ENCODE results near the gene P2RY13.

Gene P2RY13

GRCh38 chr3:151301787-151302186, 27.6 kb downstream of the P2RY13 start:
- Mint-ChIP-seq H3K9me3 (no peaks in the 10 kb centered on the region), H3K27ac (no peak overlapping the region), H3K27me3 (peaks cover 25 to 57% of the 10 kb centered on the region in 2 donors), H3K4me1 (ENCODE audit: low read depth in 2 of 2) (peaks cover 9 to 16% of the 10 kb centered on the region in 2 donors), H3K4me3 (no peak overlapping the region), H3K36me3 (ENCODE audit: insufficient read depth) (no peaks in the 10 kb centered on the region)
- DNase-seq (no peak), ATAC-seq (replicated peaks) (no peak)

GRCh38 chr3:151300539-151300938, 28.8 kb downstream of the P2RY13 start:
- Mint-ChIP-seq H3K4me3 (no peak overlapping the region), H3K27me3 (peaks cover 33 to 57% of the 10 kb centered on the region in 2 donors), H3K4me1 (ENCODE audit: low read depth in 2 of 2) (peaks cover 3 to 8% of the 10 kb centered on the region in 2 donors), H3K27ac (no peak overlapping the region), H3K36me3 (ENCODE audit: insufficient read depth) (no peaks in the 10 kb centered on the region), H3K9me3 (no peaks in the 10 kb centered on the region)
- ATAC-seq (replicated peaks): no peak
- no peak for DNase-seq

GRCh38 chr3:151299006-151299405, 30.3 kb downstream of the P2RY13 start:
- Mint-ChIP-seq H3K4me3 (no peak overlapping the region), H3K9me3 (no peaks in the 10 kb centered on the region), H3K27me3 (peaks cover 44 to 61% of the 10 kb centered on the region in 2 donors), H3K27ac (no peak overlapping the region), H3K4me1 (ENCODE audit: low read depth in 2 of 2) (no peaks in the 10 kb centered on the region), H3K36me3 (ENCODE audit: insufficient read depth) (no peaks in the 10 kb centered on the region)
- ATAC-seq (replicated peaks) (no peak), DNase-seq (no peak)

GRCh38 chr3:151297429-151297828, 31.9 kb downstream of the P2RY13 start:
- Mint-ChIP-seq H3K36me3 (ENCODE audit: insufficient read depth) (no peaks in the 10 kb centered on the region), H3K4me1 (ENCODE audit: low read depth in 2 of 2) (no peaks in the 10 kb centered on the region), H3K27ac (no peak overlapping the region), H3K27me3 (peaks cover 48 to 55% of the 10 kb centered on the region in 2 donors), H3K4me3 (no peak overlapping the region), H3K9me3 (no peaks in the 10 kb centered on the region)
- no peak for DNase-seq
- ATAC-seq (replicated peaks): no peak

- H3K27me3 Mint-ChIP-seq: peaks cover 44 to 64% of the 10 kb centered on the region in 2 donors
- no peaks in the 10 kb centered on the region for H3K9me3 Mint-ChIP-seq
- H3K27ac Mint-ChIP-seq: no peak overlapping the region
- no peaks in the 10 kb centered on the region for H3K4me1 Mint-ChIP-seq (ENCODE audit: low read depth in 2 of 2)
- H3K36me3 Mint-ChIP-seq (ENCODE audit: insufficient read depth): no peaks in the 10 kb centered on the region
- DNase-seq (no peak), ATAC-seq (replicated peaks) (no peak)
- no peak overlapping the region for H3K4me3 Mint-ChIP-seq
Observed at GRCh38 chr3:151296226-151296625, 33.1 kb downstream of the P2RY13 start.

- H3K36me3 Mint-ChIP-seq (ENCODE audit: insufficient read depth): no peaks in the 10 kb centered on the region
- DNase-seq (no peak), ATAC-seq (replicated peaks) (no peak)
- no peaks in the 10 kb centered on the region for H3K9me3 Mint-ChIP-seq
- H3K27ac Mint-ChIP-seq: no peak overlapping the region
- no peaks in the 10 kb centered on the region for H3K4me1 Mint-ChIP-seq (ENCODE audit: low read depth in 2 of 2)
- no peak overlapping the region for H3K4me3 Mint-ChIP-seq
- H3K27me3 Mint-ChIP-seq: peaks cover 17 to 42% of the 10 kb centered on the region in 2 donors
Observed at GRCh38 chr3:151293127-151293526, 36.2 kb downstream of the P2RY13 start.

GRCh38 chr3:151290673-151291072, 38.7 kb downstream of the P2RY13 start:
- H3K36me3 Mint-ChIP-seq (ENCODE audit: insufficient read depth): no peaks in the 10 kb centered on the region
- H3K27me3 Mint-ChIP-seq: peaks cover 12 to 31% of the 10 kb centered on the region in 2 donors
- no peak overlapping the region for H3K27ac Mint-ChIP-seq
- no peak for ATAC-seq (replicated peaks)
- H3K4me3 Mint-ChIP-seq: no peak overlapping the region
- H3K4me1 Mint-ChIP-seq (ENCODE audit: low read depth in 2 of 2): no peaks in the 10 kb centered on the region
- DNase-seq: no peak
- H3K9me3 Mint-ChIP-seq: no peaks in the 10 kb centered on the region

- DNase-seq (no peak), ATAC-seq (replicated peaks) (no peak)
- Mint-ChIP-seq H3K27ac (no peak overlapping the region), H3K4me1 (ENCODE audit: low read depth in 2 of 2) (no peaks in the 10 kb centered on the region), H3K4me3 (no peak overlapping the region), H3K36me3 (ENCODE audit: insufficient read depth) (no peaks in the 10 kb centered on the region), H3K9me3 (no peaks in the 10 kb centered on the region), H3K27me3 (peaks cover 5 to 20% of the 10 kb centered on the region in 2 donors)
Observed at GRCh38 chr3:151289445-151289844, 39.9 kb downstream of the P2RY13 start.

GRCh38 chr3:151285940-151286339, 43.4 kb downstream of the P2RY13 start:
- peaks cover 0 to 4% of the 10 kb centered on the region in 2 donors for H3K4me1 Mint-ChIP-seq (ENCODE audit: low read depth in 2 of 2)
- H3K27ac Mint-ChIP-seq: no peak overlapping the region
- no peaks in the 10 kb centered on the region for H3K36me3 Mint-ChIP-seq (ENCODE audit: insufficient read depth)
- H3K4me3 Mint-ChIP-seq: no peak overlapping the region
- no peak for ATAC-seq (replicated peaks)
- no peaks in the 10 kb centered on the region for H3K27me3 Mint-ChIP-seq
- H3K9me3 Mint-ChIP-seq: no peaks in the 10 kb centered on the region
- DNase-seq: no peak

- Mint-ChIP-seq H3K4me1 (ENCODE audit: low read depth in 2 of 2) (peaks cover 0 to 4% of the 10 kb centered on the region in 2 donors), H3K27me3 (no peaks in the 10 kb centered on the region), H3K9me3 (no peaks in the 10 kb centered on the region), H3K27ac (no peak overlapping the region), H3K4me3 (no peak overlapping the region), H3K36me3 (ENCODE audit: insufficient read depth) (no peaks in the 10 kb centered on the region)
- no peak for DNase-seq
- ATAC-seq (replicated peaks): peak; percentile 31
Observed at GRCh38 chr3:151283907-151284461, 45.4 kb downstream of the P2RY13 start.

- H3K9me3 Mint-ChIP-seq: no peaks in the 10 kb centered on the region
- H3K27ac Mint-ChIP-seq: no peak overlapping the region
- no peaks in the 10 kb centered on the region for H3K27me3 Mint-ChIP-seq
- H3K4me3 Mint-ChIP-seq: no peak overlapping the region
- H3K4me1 Mint-ChIP-seq (ENCODE audit: low read depth in 2 of 2): peaks cover 2 to 5% of the 10 kb centered on the region in 2 donors
- no peaks in the 10 kb centered on the region for H3K36me3 Mint-ChIP-seq (ENCODE audit: insufficient read depth)
- DNase-seq: no peak
- peak; percentile 63 for ATAC-seq (replicated peaks)
Observed at GRCh38 chr3:151283387-151283786, 46.0 kb downstream of the P2RY13 start.

- peak; percentile 67 for ATAC-seq (replicated peaks)
- Mint-ChIP-seq H3K4me3 (no peak overlapping the region), H3K27me3 (no peaks in the 10 kb centered on the region), H3K9me3 (no peaks in the 10 kb centered on the region), H3K36me3 (ENCODE audit: insufficient read depth) (no peaks in the 10 kb centered on the region), H3K4me1 (ENCODE audit: low read depth in 2 of 2) (peaks cover 5 to 8% of the 10 kb centered on the region in 2 donors), H3K27ac (no peak overlapping the region)
- peak in 1 of 3 experiments; percentile 10 for DNase-seq
Observed at GRCh38 chr3:151282921-151283320, 46.4 kb downstream of the P2RY13 start.

GRCh38 chr3:151281671-151282324, 47.6 kb downstream of the P2RY13 start:
- H3K27me3 Mint-ChIP-seq: no peaks in the 10 kb centered on the region
- DNase-seq (no peak), ATAC-seq (replicated peaks) (no peak)
- no peak overlapping the region for H3K4me3 Mint-ChIP-seq
- peaks cover 5 to 10% of the 10 kb centered on the region in 2 donors for H3K4me1 Mint-ChIP-seq (ENCODE audit: low read depth in 2 of 2)
- peaks cover 3% of the 10 kb centered on the region for H3K36me3 Mint-ChIP-seq (ENCODE audit: insufficient read depth)
- no peak overlapping the region for H3K27ac Mint-ChIP-seq
- H3K9me3 Mint-ChIP-seq: no peaks in the 10 kb centered on the region

GRCh38 chr3:151278230-151278629, 51.1 kb downstream of the P2RY13 start, which contains the start of gene P2RY14:
TSS of gene P2RY14 (minus strand) at chr3:151278542. CDS start at chr3:151214316, 64,226 bp downstream.
- Mint-ChIP-seq H3K27me3 (no peaks in the 10 kb centered on the region), H3K4me3 (peak within 1 kb of the TSS in 1 of 2 donors; percentile 30), H3K36me3 (ENCODE audit: insufficient read depth) (peaks cover 3% of the 10 kb centered on the region), H3K27ac (peak within 1 kb of the TSS; percentile 29 to 58), H3K4me1 (ENCODE audit: low read depth in 2 of 2) (peaks cover 5 to 15% of the 10 kb centered on the region in 2 donors), H3K9me3 (no peaks in the 10 kb centered on the region)
- peak; percentile 35 for ATAC-seq (replicated peaks)
- no peak for DNase-seq

Measured in effector memory CD8-positive, alpha-beta T cell (primary cell).